ENCODE data around the gene RGS13. TPM values are rescaled to one million over a fixed set of nuclear protein-coding genes. Genes with fewer than 3 reads are reported as not detected.
A peak's percentile ranks its signal among the peaks of the same experiment; 100 is the strongest.

Gene RGS13, protein sequence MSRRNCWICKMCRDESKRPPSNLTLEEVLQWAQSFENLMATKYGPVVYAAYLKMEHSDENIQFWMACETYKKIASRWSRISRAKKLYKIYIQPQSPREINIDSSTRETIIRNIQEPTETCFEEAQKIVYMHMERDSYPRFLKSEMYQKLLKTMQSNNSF
- 0.62 and 0.68 TPM in 2 replicates for total RNA-seq
- polyA plus RNA-seq (2012) = 0.04 TPM

- no peak for DNase-seq (ENCODE audit: low read depth)
Observed at GRCh38 chr1:192635939-192636338, at the start of gene RGS13. Gene RGS13, plus strand, starts transcription at chr1:192636147. Its CDS starts 8,188 bp downstream, at chr1:192644335.

GRCh38 chr1:192587386-192588266, 48.3 kb upstream of the RGS13 start:
- no peak for DNase-seq (ENCODE audit: low read depth)

DNA sequence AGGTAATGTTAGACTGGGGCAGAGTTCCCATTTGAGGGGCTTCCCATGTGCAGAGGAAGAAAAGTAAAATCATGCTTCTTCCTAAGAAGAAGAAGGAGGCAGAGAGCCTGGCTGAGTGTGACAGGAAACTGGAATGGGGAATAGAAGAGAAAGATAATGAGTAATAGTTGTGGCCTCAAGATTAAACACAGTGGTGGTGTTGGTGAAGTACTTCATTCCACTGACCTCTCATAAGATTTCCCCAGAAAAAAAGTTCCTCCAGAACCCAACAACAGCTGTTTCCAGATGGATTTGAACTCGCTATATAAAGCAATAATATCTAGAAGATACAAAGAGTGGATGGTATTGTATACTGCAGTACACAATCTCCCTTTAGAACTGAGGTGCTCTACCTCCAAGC, 47.4 kb upstream of the RGS13 start:
- no peak for DNase-seq (ENCODE audit: low read depth)

DNA sequence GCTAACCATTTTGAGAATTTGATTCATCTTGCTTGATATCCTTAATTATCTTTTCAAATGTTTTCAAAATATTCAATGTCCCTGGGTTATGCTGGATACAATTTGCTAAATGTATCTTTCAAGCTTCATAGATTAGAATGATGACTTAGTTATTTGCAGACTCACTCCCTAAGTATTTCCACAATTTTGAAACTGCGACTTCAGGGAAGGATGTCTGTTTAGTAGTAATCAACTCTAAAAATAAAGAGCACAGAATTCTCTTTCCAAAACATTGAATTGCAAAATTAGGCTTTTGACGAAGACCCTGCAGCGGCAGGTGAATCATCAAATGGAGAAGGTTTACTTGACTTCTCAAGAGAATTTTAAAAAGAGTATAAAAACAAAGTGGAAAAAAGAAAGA, 46.1 kb upstream of the RGS13 start:
- DNase-seq (ENCODE audit: low read depth) = no peak

DNA sequence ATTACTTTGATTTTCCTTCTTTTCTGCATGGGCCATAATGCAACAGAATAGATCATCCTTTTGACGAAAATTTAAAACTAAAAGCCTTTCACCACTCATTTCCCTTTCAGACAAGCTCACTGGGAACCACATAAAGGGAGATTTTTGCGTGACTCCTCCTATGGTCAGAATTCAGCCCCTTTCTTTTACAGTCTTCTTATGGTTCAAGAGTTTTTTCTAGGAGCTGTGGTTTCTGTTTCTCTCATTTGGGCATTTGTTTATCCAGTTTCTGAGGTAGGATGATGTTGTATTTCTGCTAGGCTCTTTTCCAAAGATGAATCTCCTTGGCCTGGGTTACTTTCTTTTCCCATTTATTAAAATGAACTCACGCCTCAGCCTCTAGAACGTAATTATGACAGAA, 43.4 kb upstream of the RGS13 start:
- no peak for DNase-seq (ENCODE audit: low read depth)

DNA sequence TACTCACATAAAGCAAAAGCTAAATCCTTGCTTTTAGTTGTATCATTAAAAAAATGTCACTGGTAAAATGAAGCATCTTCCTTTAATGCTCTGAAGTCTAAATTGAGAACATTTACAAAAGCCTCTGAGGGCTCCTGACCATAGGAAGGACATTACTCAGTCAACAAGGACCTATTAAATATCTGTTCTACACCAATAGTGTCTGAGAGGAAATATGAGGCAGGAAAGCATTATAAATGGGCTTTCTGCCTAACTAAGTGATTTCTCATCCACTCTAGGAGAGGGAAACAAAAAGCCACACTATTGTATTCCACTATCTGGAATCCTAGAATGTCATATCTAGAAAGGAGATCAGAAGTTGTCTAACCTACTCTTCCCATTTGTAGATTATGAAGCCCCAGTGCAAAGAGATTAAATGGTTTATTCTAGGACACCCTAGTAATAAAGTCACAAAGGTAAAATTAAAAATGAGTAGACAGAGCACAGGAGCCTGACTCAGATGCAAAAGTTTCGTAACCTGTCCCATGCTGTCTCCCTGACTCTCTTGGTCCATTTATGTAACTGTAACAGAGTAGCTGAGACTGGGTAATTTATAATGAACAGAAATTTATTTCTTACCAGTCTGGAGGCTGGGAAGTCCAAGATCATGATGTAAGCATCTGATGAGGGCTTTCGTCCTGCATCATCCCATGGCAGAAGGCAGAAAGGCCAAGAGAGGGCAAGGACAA, 42.8 kb upstream of the RGS13 start:
- no peak for DNase-seq (ENCODE audit: low read depth)

DNA sequence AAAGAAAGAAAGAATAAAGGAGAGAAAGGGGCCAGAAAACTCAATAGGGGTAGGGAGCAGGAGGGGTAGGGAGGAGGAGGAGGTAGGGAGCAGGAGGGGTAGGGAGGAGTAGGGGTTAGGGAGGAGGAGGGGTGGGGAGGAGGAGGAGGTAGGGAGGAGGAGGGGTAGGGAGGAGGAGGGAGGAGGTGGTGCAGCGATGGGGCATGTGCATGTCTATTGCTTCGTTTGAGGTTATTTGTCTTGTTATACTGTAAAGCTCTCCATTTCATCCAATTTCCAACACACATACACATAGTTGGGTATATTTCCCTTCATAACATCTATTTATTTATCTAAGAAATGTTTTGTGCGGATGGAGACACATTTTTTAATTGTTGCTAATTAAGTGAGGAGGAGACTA, 40.6 kb upstream of the RGS13 start:
- DNase-seq (ENCODE audit: low read depth) = no peak

- DNase-seq (ENCODE audit: low read depth) = no peak
Observed at GRCh38 chr1:192598589-192598988, 37.4 kb upstream of the RGS13 start.

GRCh38 chr1:192600275-192600674, 35.7 kb upstream of the RGS13 start:
- no peak for DNase-seq (ENCODE audit: low read depth)

DNA sequence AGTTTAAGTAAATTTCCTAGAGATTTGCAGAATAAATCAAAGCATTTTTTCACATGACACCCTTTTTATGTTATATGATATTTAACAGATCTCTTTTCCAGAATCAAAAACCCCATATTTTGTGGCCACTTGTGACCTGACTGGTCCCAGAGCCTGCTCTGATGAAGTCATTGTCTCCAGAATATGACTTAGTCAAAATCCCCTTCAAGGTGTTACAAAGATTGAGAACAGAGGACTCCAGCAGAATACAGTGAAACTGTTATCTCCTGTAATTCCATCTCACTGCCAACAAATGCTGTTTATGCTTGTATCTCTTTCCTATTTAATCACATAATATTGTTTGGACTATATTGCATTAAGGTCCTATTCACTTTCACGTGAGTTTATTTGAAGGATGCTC, 34.8 kb upstream of the RGS13 start:
- peak; percentile 19 for DNase-seq (ENCODE audit: low read depth)

DNA sequence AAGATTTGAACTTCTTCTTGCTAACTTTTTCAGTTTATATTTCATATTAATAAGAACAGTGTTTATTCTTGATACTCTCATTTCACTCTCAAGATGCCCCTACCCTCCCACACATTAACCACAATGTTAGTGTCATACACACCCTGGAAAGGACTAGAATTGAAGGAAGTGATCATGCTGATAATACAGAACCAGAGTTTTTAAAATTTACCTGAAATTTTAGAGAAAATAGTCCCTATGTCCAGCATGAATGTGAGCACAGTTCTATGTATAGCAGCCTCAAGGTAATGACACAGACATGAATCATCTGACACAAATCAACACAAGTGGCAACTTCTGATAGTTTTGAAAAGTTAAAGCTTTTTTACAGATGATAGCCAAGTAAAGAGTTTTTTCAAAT, 34.4 kb upstream of the RGS13 start:
- DNase-seq (ENCODE audit: low read depth) = no peak

DNA sequence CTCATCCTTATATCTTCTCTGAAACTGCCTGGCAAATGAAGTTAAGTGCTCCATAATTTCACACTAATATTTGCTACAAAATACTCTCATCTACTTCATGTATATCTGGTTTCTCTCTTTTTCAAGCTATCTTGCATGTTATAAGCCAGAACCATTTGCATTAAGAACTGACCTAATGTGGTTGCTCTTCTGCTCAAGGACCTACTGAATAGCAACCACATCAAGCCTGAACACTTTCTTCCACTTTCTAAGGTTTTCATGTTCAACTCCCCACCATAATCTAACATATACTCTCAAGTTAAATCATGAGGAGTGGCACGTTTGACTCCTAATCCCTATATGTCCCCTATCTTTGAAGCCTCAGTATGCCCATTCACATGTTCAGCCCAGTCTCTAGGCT, 33.2 kb upstream of the RGS13 start:
- no peak for DNase-seq (ENCODE audit: low read depth)

DNA sequence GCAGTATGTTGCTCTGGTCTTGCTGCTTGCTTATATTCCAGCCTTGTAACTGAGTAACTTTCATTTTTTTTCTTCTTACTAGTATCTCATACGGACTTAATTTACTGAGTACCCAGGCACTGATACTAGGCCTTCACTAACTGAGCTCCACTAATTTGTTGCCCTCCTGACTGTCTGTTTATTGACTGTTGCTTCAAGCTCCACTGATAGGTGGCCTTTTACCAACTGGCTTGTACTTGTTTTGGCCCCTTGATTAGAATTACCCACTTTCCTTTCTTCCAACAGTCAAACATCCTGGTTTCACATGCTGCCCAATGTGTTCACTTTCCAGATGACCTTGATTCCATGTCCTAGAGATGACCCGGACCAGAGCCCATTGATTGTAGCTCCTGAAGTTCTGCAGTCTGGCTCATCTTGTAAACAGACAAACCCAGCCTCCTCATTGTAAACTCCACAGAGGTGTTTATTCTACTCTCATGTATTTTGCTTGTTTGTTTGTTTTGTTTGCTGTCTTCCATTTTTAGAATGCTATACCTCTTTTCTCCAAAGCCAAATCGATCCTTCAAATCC, 32.6 kb upstream of the RGS13 start:
- no peak for DNase-seq (ENCODE audit: low read depth)

GRCh38 chr1:192604979-192605620, 30.8 kb upstream of the RGS13 start:
- DNase-seq (ENCODE audit: low read depth) = peak; percentile 91

- no peak for DNase-seq (ENCODE audit: low read depth)
Observed at GRCh38 chr1:192608671-192609070, 27.3 kb upstream of the RGS13 start.

DNA sequence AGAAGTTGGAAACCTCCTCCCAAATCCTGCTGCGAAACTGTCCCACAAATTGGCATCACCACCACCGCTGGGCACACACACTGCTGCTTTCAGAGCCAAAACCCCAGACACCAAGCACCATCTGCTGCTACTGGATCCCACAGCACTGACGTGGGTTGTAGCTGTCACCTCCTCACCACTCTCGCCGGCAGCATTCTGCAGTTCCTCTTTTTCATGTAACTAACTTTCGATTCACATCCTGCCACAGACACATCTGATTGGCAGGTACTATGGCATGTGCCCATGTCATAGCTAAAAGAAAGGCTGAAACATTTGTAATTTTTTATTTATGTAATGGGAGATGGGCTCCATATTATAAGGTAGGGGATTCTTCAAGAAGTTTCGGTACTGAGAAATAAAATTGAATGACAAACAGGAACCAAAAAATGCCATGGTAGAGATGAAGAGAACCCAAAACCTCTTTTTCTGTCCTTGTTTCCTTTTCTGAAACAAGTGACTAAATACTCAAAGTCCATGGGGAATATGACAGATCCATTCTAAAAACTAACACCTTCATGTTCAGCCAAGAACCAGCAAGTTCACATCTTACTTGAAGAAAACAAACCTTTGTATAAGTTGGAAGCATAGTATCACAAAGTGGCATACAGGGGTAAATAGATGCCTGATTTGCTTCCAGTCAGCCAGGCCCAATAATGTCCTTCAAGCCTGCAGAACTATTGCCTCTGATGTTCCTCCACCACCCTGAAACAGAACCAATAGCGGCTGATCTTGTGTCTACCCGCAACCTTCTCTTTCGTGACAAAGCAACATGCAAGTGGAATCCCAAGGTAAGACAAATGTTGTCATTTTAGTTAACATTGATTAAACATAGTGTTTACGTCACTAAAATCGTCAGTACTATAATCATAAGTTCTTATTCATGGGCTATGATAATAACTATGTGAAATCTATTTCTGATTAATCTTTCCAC, 26.6 kb upstream of the RGS13 start:
- peak; percentile 44 for DNase-seq (ENCODE audit: low read depth)

- DNase-seq (ENCODE audit: low read depth) = peak; percentile 49
Observed at GRCh38 chr1:192610112-192610889, 25.6 kb upstream of the RGS13 start.

DNA sequence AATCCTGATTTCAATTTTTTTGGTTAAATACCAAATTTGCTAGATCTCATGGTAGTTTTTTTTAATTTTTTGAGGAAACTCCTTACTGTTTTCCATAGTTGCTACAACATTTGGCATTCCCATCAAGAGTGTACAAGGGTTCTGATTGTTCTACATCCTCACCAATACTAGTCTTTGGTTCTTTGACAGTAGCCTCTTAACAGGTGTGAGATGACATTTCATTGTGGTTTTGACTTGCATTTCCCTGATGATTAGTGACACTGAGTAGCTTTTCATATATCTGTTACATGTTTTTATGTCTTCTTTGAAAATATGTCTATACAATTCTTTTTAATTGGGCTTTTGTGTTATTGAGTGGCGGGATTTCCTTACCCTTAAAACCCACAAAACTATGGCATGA, 20.9 kb upstream of the RGS13 start:
- DNase-seq (ENCODE audit: low read depth) = peak; percentile 43

GRCh38 chr1:192620071-192620635, 15.8 kb upstream of the RGS13 start:
- DNase-seq (ENCODE audit: low read depth) = no peak
